GM19395 (cell line): ENCODE measurements around the gene UBE2D2.

Experiments
- ATAC-seq: cut with Tn5 transposase; IDR thresholded peaks from one replicate; pipeline ENCODE4 v1.9.1; 2021; ENCODE audit warnings: mild to moderate bottlenecking, moderate library complexity; ENCODE audit not compliant: unreplicated experiment

UBE2D2 gene

DNA sequence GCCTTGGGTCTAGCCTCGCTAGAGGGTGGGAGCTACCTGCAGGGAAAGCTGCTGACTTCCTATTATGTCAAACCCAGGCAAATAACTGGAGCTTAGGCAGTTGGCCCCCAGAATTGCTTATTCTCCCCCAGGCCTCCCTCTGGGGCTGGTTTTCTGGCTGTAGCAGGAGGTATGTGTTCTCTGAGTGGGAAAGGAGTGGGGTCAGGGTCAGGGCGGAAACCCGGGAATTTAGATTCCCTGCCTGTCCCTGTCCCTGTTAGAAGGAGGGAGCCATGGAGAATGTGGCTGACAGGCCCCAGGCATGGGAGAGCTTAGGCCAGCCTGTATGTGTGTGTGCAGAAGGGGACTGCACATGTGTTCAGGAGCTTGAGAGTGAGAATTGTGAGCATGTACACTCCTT is 73.4 kb downstream of the UBE2D2 start:
- ATAC-seq: no peak

DNA sequence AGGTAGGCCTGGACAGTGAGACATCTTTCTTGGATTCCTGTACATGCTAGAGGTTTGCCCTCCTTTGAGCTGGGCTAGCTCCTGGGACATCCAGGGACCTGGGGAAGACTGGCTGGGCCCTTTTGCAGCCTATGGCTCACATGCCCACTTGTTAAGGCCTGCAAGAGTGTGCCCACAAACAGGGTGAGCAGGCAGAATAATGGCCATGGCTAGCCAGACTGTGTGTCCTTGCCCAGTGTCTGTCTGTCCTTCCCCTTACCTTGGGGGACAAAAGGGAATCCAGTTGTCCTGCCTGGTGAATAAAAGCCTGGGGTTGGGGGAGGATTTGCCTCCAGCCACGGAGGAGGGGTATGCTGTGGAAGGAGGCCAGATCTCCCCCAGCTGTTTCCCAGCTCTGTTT is 74.1 kb downstream of the UBE2D2 start:
- no peak for ATAC-seq

DNA sequence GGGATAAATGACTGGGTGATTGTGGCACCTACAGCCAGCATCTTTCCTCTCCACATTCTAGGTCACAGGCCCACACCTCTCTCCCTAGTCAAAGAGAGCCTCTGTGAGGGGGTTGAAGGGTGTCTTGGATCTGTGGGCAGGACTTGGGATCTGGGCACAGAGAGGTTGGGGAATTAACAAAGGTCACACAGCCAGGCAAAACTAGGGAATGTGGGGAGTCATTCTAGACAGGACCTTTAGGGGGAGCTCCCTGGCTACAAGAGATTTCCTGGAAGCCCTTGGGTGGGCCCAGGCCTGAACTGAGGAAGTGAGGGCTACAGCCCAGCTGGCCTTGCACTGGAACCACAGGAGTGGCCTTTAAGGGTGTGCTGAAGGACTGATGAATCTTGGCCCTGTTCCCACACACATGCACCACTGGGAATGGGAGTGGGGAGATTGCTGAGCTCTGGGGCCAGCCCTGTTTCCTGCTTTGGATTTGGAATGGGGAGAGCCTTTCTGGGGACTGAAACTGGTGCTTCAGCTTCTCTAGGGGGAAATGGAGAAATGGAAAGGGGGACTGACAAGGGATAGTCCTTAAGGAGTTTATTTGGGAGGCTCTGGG is 74.6 kb downstream of the UBE2D2 start:
- peak; percentile 22 for ATAC-seq

DNA sequence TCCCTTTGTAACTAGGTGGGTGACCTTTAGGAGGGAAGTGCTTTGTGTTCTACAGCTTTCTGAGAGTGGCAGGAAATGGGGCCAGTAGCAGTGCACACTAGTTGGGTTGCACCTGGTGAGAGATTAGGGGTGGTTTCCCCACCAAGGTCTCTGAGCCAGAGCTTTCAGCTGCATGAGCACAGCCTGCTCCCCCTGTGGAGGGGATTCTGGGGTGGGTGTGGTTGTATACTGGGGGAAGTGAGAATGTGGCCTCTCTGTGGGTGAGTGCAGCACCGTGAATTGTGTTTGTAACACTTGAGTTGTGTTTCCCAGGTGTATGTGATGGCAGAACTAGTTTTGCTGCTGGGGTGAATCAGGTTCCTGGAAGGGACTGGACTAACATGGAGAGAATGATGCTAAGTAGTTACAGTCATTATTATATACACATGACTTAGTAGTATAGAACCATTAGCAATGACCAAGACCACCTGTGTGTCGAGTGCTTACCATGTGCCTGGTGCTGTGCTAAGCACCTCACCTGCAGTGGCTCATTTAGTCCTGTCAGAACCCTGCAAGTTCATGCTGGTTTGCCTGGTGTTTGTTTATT is 75.2 kb downstream of the UBE2D2 start:
- peak; percentile 74 for ATAC-seq

- no peak for ATAC-seq
These were observed 75.9 kb downstream of the UBE2D2 start for GRCh38 chr5:139636975-139637408.

- ATAC-seq: peak; percentile 18
These were observed 76.4 kb downstream of the UBE2D2 start for GRCh38 chr5:139637438-139638089.

DNA sequence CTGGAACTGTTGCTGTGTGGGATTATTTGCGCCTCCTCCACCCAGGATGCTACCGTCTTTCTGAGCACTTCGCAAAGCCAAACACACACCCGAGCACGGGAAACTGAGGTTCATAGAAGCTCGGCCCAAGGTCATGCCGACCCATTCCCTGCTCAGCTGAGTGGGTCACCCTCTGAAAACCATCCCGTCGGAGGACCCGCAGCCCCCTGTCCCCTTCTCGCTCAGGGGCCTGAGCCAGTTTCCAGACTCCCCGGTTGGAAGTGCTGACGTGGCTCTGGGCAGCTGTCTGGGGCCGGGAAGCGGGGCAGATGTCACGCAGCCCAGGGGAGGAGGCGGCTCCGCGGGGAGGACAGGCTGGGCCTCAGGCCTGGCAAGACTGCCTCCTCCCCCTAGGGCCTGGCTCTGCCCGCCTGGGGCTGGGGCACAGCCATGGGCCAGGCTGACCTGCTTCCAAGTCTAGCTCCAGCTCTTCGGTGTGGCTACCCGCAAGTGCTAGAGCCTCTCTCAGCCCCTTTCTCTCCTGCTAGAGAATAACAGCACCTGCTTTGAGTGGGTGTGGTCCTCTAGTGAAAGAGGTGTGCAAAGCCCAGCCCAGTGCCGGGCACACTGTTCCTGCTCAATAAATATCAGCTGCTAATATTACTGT is 77.1 kb downstream of the UBE2D2 start:
- peak; percentile 16 for ATAC-seq

DNA sequence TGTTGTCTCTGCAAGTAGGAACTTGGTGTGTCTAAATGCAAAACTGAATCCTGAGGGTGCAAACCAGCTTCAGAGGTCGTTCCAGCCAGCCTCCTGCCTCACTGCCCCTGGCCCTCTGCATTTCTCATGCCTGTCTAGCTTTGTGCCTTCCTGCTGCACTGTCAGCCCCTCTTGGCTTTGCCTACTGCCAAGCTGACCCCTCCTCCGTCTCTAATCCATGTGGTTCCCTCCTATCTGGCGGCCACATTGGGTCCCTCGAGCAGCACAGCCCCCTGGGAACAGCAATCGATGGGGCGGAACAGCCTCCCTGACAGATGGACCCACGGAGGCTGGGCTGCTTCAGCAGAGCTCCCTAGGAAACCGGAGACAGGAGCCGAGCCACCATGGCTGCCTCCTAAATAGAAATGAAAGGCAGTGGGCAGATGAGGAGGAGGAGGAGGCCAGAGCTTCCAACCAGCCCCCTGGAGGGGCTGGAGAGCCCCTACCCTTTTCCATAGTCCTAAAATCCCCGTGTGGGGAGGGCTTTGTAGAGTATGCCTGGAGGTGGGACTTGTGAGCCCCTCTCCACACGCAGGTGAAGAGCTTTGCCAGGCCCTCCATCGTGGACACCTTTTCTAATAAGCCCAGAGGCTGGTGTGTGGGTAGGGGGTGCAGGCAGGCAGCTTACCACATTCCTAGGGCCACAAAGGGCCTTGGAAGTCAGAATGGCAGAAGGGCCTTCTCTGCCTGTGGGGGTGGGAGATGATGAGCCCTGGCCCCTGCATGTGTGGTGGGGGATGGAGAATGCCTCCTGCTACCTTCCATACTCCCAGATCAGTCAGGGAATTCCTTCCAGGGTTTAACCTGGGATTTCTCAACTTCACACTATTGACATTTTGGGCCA is 77.8 kb downstream of the UBE2D2 start:
- ATAC-seq: no peak

DNA sequence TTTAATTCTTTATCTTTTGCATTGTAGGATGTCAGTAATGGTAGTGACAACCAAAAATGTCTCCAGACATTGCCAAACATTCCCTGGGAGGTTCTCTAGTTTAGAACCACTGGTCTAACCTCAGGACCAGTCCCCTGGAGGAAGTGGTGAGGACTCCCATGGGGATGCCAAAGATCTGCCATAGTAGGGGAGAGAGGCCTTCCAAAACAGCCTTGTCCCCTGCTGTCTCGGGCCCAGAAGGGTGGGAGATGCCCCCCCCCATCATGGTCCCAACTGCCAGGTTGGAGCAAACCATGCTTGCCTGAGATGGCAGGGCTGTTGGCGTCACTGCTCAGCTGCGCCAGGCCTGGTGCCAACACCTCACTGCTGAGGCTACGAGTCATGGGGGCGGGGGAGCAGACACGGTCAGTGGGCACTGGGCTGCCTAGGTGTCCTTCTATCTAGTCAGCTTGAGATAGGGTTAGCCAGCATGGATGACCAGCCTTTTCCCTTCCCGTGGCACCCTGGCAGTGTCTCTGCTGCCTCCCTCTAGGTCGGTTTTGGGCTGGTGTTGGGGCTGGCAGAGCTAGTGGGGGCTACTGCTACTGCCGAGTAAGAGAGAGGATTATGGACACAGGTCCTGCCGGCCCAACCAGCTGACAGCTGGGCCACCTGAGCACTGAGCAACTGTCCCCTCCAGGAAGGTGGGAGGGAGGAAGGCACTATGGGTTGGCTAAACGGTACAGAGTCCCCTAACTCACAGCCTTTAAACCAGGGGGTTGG is 78.7 kb downstream of the UBE2D2 start:
- ATAC-seq: no peak

- ATAC-seq: no peak
These were observed 79.4 kb downstream of the UBE2D2 start for GRCh38 chr5:139640421-139641115.

DNA sequence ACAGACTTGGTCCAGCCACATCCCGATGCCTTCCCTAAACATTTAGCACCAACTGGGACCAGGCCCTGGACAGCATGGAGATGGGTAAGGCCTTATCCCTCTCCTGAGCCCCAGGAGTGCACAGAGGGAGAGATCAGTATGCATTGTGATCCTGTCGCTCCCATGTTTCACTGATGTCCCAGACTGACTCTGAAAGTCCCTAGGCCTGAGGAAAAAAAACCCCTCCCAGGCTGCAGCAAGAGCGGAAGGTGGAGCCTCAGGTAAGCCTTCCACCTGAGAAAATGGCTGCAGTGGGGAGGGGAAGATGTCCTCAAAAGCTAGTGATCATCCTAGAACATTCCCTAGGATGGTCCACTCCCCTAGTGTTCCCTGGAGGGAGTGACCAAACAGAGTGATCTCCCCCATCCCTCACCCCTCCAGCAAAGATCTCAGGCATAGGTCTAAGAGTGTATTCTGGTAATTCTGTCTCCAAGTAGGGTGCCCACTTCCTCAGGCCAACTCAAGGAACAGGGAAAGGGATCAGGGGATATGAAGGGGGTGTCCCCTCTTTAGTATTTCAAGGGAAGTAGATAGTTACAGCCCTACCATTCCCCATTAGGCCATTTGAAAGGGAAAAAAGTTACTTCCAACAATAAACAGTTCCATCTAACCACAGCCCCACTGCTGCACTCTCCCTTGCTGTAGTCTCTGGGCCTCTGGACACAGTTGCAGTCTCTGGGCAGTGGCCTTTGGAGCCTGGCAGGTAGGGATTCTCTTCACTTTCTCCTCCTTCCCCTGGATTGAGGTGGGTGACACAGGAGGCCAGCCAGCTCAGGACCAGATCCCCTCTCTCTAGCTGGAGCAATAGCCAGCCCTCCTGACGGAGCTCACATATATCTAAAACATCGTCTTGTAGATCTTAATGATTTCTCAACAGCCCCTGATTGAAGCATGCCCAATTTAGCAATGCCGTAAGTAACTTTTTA is 80.3 kb downstream of the UBE2D2 start:
- no peak for ATAC-seq

DNA sequence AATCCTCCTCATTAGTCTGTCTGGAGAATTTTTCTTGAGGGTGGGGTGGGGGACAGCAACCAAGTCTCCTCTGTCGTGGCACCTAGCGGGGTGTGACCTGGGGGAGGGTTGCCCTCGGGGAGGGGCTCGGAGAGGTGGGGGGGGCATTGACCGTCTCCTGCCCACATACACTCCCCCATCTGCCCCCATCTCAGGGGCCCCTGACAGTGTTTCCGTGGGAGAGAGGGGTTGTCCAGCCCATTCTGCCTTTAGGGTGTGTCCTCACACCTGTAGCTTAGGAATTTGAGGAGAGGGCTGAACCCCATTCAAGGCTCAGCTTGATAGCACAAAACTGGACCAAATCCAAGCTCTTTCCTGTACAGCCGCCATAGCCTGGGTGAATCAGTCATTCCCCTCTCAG is 81.1 kb downstream of the UBE2D2 start:
- ATAC-seq: no peak

DNA sequence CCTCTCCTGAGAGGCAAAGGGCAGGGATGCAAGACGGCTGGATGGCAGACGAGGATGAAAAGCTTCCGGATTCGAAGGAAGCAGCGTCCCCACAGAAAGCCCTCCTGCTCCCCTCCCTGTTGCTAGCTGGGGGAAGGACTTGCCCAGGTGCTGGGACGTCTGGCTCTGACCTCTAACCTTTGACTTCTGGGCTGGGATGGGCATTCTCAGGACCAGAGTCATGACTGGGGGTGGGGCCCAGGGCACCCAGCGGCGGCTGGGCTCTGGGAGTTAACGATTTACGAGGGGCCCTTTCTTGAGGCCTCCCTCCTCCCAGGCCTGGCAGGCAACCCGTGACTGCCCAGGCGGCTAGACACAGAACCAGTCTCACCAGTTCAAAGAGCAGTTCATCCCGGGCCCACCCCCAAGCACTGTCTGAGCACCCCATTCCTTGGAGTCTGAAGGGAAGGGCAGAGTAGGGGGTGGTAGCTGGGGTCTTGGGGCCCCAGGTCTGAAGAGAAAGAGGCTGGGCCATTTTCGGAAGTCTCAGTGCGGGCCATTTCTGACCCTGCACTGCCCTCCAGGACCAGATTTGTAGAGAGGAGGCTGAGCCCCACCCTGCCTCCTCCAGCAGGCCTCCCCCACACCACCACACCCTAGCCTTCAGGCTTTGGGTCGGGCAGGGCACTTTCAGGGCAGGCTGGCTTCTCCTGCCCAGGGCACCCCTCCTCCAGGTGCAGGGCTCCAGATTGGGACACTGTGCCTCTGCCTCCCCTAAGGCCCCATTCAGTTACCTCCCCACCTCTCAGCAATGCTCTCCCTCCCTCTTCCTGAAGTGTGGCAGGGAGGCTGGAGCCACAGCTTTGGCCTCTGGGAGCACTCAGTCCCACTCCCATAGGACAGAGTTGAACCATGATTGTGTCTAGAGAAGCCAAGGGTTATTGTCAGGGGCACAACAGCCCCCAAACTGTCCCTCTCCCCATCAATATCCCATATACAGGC is 82.0 kb downstream of the UBE2D2 start:
- no peak for ATAC-seq

GRCh38 chr5:139644001-139644456 is 82.9 kb downstream of the UBE2D2 start:
- no peak for ATAC-seq

DNA sequence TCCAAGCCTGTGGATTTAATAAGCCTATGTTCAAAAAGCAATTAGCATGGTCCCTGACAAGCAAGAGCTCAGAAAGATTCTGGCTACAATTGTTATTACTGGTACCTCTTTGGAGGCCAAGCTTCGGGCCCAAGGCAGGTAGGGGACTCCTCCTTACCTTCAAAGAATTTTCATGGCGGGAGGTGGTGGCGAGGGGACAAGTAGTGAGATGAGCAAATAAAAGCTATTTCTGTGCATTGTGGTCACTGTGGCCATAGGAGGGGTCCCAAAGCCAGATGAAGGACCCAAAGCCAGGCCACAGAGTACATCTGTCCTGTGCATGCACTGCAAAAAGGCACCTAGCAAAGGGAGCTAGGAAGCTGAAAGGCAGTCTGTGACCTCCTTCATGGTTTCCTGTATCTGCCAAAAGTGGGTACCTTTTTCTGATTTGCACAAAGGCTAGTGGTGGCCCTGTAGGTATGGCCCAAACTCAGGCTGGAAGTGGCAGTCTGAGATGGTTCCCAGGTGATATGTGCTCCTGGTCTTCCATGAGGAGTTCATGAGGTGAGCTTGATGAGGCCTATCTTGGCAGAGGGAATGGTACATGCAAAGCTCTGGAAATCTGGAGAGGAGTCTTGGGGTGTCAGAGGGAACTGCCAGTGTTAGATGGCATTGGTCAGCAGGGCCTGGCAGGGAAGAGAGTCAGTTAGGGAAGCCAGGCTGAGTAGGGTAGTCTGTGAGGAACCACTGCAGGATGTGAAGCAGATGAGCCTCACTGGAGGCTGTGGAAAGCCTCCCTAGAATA is 83.7 kb downstream of the UBE2D2 start:
- ATAC-seq: no peak

DNA sequence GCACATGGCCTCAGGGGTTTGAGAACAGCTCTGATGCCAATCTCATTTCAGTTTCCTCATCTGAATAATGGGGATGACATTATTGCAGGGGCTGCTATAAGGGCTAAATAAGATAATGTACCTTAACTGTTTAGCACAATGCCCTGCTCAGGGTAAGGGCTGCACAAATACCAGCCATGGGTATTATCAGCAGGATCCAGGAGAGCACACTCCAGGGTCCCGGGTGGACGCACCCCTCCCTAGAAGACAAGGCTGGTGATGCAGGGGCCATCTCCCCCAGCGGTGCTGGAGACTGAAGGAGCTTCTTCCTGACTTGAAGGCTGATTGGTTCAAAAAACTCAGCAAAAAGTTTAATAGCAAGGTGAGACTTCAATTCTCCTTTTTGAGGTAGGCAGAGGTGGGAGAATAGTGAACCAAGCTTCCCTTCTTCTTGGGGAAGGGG is 84.3 kb downstream of the UBE2D2 start:
- ATAC-seq: no peak
